ENCODE measurements around the gene CELA2B. TPM values are rescaled to one million over a fixed set of nuclear protein-coding genes. Genes with fewer than 3 reads are reported as not detected.

Gene CELA2B
- total and polyA plus RNA-seq, 9 donors, result 0.33 to 0.46 (median 0.36) TPM; not detected in 6

DNA sequence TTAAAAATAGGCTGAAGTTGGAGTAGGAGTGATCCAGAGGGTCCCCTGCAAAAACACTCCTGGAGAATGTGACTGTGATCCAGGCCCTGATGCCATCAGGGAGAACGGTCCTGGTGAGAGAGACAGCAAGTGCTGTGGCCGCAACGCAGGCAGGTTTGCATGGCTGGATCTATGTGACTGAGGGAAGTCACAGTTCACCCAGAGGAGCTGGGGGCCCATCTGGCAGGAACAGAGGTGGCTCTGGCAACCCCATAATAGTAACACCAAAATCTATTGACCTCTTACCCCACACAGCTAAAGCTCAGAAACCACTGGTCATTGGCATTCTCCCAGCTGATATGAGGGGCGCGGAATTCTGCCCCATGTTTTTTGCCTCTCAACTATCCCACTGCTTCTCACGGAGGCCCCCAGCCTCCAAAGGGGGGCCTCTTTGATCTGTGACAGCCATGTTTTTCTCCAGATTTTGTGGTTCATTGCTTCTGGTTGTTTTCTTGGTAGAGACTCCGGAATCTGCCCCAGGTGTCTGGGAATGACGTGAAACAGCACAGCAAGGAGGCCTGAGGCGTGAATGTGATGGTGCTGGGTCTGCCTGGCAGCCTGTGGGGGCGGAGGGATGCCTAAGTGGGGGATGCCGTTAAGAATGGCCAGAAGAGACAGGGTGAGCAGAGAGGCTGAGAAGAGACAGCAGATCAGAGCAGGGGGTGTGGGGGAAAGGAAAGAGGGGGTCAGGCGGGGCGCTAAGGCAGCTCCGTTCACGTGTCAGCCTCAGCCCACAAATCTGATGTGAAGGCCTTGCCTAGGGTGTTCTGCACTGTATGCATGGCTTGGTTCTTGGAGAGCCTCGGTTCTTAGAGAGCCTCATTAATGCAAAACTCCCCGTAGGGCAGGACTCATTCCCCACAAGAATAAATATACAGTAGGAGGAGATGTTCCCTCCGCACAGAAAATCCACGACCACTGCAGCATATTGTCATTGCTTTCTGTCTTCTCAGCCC lies 24.6 kb downstream of the CELA2B start:
- no peak for TF ChIP-seq EP300 (IDR thresholded peaks at IDR 0.05)
- TF ChIP-seq, protein P1, sequence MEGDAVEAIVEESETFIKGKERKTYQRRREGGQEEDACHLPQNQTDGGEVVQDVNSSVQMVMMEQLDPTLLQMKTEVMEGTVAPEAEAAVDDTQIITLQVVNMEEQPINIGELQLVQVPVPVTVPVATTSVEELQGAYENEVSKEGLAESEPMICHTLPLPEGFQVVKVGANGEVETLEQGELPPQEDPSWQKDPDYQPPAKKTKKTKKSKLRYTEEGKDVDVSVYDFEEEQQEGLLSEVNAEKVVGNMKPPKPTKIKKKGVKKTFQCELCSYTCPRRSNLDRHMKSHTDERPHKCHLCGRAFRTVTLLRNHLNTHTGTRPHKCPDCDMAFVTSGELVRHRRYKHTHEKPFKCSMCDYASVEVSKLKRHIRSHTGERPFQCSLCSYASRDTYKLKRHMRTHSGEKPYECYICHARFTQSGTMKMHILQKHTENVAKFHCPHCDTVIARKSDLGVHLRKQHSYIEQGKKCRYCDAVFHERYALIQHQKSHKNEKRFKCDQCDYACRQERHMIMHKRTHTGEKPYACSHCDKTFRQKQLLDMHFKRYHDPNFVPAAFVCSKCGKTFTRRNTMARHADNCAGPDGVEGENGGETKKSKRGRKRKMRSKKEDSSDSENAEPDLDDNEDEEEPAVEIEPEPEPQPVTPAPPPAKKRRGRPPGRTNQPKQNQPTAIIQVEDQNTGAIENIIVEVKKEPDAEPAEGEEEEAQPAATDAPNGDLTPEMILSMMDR (IDR thresholded peaks at IDR 0.05), result no peak
- no peak for TF ChIP-seq POLR2A (IDR thresholded peaks at IDR 0.05)
- intact Hi-C loops (cut with DNase I), result no loop called here

DNA sequence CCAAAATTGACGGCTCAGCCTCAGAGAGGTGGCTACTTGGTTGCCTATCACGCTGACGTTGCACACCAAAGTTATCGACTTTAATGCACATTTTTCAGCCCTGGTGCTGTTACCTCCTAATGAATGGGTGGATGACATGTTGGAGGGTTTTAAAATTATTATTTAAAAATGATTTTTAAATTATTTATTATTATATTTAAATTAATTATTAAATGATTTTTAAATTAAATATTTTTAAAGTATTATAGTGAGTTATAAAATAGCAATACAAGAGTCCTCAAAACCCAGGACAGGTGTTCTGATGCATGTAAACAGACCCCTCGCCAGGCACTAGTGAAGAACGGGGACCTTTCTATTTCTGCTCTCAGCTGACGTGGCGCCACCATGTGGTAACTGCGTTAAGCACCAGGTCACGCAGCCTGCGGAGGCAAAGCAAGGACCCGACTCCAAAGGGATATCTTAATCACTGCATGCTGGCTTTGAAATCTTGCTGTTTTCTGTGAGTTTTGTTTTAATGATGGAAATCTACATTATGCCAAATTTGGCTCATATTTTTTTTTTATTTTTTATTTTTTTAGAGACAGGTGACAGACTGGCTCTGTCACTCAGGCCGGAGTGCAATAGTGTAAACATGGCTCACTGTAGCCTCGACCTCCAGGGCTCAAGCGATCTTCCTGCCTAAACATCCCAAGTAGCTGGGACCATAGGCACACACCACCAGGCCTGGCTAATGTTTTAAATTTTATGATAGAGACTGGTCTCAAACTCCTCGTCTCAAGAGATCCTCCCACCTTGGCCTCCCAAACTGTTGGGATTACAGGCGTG lies 25.5 kb downstream of the CELA2B start:
- H3K36me3 ChIP-seq, result no peaks in the 10 kb centered on the region
- no peaks in the 10 kb centered on the region for H3K4me1 ChIP-seq (ENCODE audit: insufficient read depth)
- DNase-seq, result peak in 3 of 5 donors; percentile 42 to 61 (median 49)
- WGBS, 3 donors, result 68 to 77% (median 72%) methylated on average over 17 of the region's 17 CpGs
- no peaks in the 10 kb centered on the region for H3K27me3 ChIP-seq
- H3K9me3 ChIP-seq, result no peaks in the 10 kb centered on the region
- intact Hi-C loops (cut with DNase I), result no loop called here
- TF ChIP-seq POLR2A (IDR thresholded peaks at IDR 0.05) (no peak), EP300 (IDR thresholded peaks at IDR 0.05) (no peak)
- TF ChIP-seq, protein P1 (IDR thresholded peaks at IDR 0.05), result no peak
- no peak overlapping the region for H3K4me3 ChIP-seq
- H3K27ac ChIP-seq, result no peak overlapping the region

More for the DNA sequence above, 24.6 kb downstream of the CELA2B start:
- H3K36me3 ChIP-seq, result no peaks in the 10 kb centered on the region
- H3K4me1 ChIP-seq (ENCODE audit: insufficient read depth), result no peaks in the 10 kb centered on the region
- DNase-seq, result no peak
- H3K9me3 ChIP-seq, result no peaks in the 10 kb centered on the region
- WGBS, 3 donors, result 77 to 82% (median 77%) methylated on average over 19 of the region's 19 CpGs
- H3K27me3 ChIP-seq, result no peaks in the 10 kb centered on the region
- H3K27ac ChIP-seq, result no peak overlapping the region
- H3K4me3 ChIP-seq, result no peak overlapping the region

DNA sequence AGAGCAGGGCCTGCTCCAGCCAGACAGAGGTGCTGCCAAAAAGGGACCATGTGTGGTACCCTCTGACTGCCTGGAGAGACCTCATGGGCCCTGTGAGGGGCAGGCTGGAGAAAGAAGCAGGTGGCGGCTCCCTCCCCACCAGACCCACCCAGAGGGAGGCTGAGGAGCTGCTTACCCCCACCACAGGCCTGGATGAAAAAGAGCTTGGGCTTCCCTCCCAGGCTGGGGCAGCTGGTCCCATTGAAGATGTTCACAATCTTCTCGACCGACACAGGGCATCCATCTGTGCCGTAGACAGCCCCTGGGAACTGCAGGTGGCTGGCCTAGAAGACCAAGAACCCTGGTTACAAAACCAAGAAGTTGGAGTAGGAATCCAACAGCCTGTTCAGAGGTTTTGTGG lies 28.5 kb downstream of the CELA2B start:
- H3K27ac ChIP-seq, result no peak overlapping the region
- H3K4me3 ChIP-seq, result no peak overlapping the region
- H3K9me3 ChIP-seq, result no peaks in the 10 kb centered on the region
- H3K4me1 ChIP-seq (ENCODE audit: insufficient read depth), result no peaks in the 10 kb centered on the region
- 89 to 98% (median 90%) methylated on average over 4 of the region's 4 CpGs for WGBS, 3 donors
- no peaks in the 10 kb centered on the region for H3K27me3 ChIP-seq
- no peak for DNase-seq
- H3K36me3 ChIP-seq, result no peaks in the 10 kb centered on the region
- TF ChIP-seq POLR2A (IDR thresholded peaks at IDR 0.05) (no peak), EP300 (IDR thresholded peaks at IDR 0.05) (no peak)
- TF ChIP-seq, protein P1 (IDR thresholded peaks at IDR 0.05), result no peak
- intact Hi-C loops (cut with DNase I), result no loop called here

DNA sequence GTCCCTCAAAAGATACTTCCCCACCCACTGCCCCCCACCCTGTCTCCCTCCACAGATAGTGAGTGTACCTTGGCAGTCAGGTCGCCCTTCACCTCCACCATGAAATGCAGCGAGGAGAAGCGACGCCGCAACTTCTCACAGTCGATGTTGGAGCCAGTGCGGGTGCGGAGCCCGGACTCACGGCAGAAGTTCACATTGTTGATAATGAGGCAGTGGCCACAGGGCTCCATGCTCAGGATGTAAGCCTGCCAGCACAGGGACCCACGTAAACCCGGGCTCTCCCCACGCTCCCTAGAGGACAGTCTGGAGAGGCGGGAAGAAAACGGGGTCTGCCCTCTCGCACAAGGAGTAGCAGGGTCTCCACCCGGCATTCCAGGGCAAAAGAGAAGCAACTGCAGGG lies 30.9 kb downstream of the CELA2B start:
- DNase-seq, result no peak

More for the DNA sequence above, 30.9 kb downstream of the CELA2B start:
- Histone ChIP-seq H3K4me1 (ENCODE audit: insufficient read depth) (no peaks in the 10 kb centered on the region), H3K27ac (no peak overlapping the region), H3K27me3 (no peaks in the 10 kb centered on the region), H3K9me3 (no peaks in the 10 kb centered on the region), H3K36me3 (no peaks in the 10 kb centered on the region), H3K4me3 (no peak overlapping the region)
- 92 to 96% (median 95%) methylated on average over 17 of the region's 17 CpGs for WGBS, 3 donors
- TF ChIP-seq, protein P1 (IDR thresholded peaks at IDR 0.05), result no peak
- TF ChIP-seq EP300 (IDR thresholded peaks at IDR 0.05) (no peak), POLR2A (IDR thresholded peaks at IDR 0.05) (no peak)
- intact Hi-C loops (cut with DNase I), result no loop called here
